Globus pallidus (tissue), 1 donor: ENCODE results near the gene CASK.
"Not testable (repeated sequence)": the region's sequence is repeated elsewhere in the genome, so short reads cannot be mapped to it uniquely, and the experiment has no call there.

Source experiments
- DNase-seq: peaks from one replicate; pipeline ENCODE4 v3.0.0-alpha.2; 2015; ENCODE audit warnings: low spot score

Gene CASK

GRCh38 chrX:41621222-41621723, 302.1 kb downstream of the CASK start:
- DNase-seq: no peak

- DNase-seq: no peak
These were observed 304.1 kb downstream of the CASK start for GRCh38 chrX:41619221-41619620.

- DNase-seq: no peak
These were observed 306.4 kb downstream of the CASK start for GRCh38 chrX:41616935-41617334.

GRCh38 chrX:41616255-41616654, 307.1 kb downstream of the CASK start:
- no peak for DNase-seq

- DNase-seq: no peak
These were observed 315.1 kb downstream of the CASK start for GRCh38 chrX:41608244-41608643.

- no peak for DNase-seq
These were observed 316.0 kb downstream of the CASK start for GRCh38 chrX:41607264-41607832.

GRCh38 chrX:41606057-41606456, 317.3 kb downstream of the CASK start:
- DNase-seq: not testable (repeated sequence)

- DNase-seq: no peak
These were observed 318.4 kb downstream of the CASK start for GRCh38 chrX:41604766-41605543.

- DNase-seq: no peak
These were observed 319.2 kb downstream of the CASK start for GRCh38 chrX:41604177-41604576.

GRCh38 chrX:41603596-41603995, 319.8 kb downstream of the CASK start:
- no peak for DNase-seq

- DNase-seq: no peak
These were observed 320.5 kb downstream of the CASK start for GRCh38 chrX:41602816-41603345.

- no peak for DNase-seq
These were observed 323.1 kb downstream of the CASK start for GRCh38 chrX:41600291-41600690.

- DNase-seq: peak; percentile 14
These were observed 323.8 kb downstream of the CASK start for GRCh38 chrX:41599507-41599906.

GRCh38 chrX:41596596-41596995, 326.8 kb downstream of the CASK start:
- no peak for DNase-seq

GRCh38 chrX:41594634-41595033, 328.7 kb downstream of the CASK start:
- DNase-seq: no peak

- DNase-seq: no peak
These were observed 331.4 kb downstream of the CASK start for GRCh38 chrX:41591906-41592305.

- no peak for DNase-seq
These were observed 332.7 kb downstream of the CASK start for GRCh38 chrX:41590641-41591040.

- DNase-seq: no peak
These were observed 333.6 kb downstream of the CASK start for GRCh38 chrX:41589634-41590270.

- DNase-seq: no peak
These were observed 335.1 kb downstream of the CASK start for GRCh38 chrX:41588271-41588670.

GRCh38 chrX:41580423-41581064, 342.8 kb downstream of the CASK start:
- DNase-seq: no peak

- no peak for DNase-seq
These were observed 359.5 kb downstream of the CASK start for GRCh38 chrX:41563876-41564275.

GRCh38 chrX:41561045-41561444, 362.3 kb downstream of the CASK start:
- no peak for DNase-seq
